HG02678 (cell line): ENCODE results near the gene ACACA.

ENCODE experiments used
- ATAC-seq: cut with Tn5 transposase; IDR thresholded peaks from one replicate; pipeline ENCODE4 v1.9.1; 2021; ENCODE audit warnings: mild to moderate bottlenecking, moderate library complexity; ENCODE audit not compliant: unreplicated experiment

Gene ACACA

GRCh38 chr17:37399265-37399803 lies 7.3 kb downstream of the ACACA start:
- no peak for ATAC-seq

DNA sequence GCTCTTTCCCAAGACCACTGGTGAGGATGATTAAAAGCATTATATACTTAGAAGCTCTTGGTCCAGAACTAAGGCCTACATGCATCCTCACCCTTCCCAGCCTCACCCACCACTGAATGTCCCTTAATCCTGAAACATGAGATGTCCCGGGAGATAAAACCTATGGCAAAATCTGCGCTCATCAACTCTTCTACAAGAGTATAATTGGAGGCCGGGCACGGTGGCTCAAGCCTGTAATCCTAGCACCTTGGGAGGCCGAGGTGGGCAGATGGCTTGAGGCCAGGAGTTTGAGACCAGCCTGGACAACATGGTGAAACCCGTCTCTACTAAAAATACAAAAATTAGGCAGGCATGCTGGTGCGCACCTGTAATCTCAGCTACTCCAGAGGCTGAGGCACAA lies 13.3 kb downstream of the ACACA start:
- no peak for ATAC-seq

DNA sequence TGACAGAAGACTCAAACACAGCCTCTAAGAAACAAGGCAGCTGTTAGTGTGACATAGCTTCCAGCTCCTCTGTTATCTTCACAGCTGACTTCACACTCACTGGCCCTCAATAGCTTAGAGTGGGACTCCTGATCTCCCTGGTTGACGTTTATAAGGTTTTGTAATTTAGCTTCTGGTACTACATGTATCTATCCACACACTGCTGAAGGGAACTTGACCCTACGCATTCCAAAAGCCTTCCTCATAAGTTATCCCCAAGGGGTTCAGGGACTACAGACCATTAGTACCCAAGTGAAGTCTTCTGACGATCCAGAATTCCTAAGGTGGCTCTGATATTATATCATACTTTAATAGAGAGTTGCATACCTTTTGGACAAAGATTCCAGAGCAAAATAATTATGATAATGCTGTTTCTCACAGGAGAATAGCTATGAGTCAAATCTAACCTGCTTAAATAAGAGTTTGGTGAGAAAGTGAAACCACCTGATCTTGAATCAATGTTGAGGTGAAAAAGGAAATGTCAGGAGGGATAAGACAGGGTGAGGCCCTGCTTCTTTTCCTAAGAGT lies 14.5 kb downstream of the ACACA start:
- ATAC-seq: no peak

GRCh38 chr17:37391146-37391545 lies 15.5 kb downstream of the ACACA start:
- ATAC-seq: no peak

DNA sequence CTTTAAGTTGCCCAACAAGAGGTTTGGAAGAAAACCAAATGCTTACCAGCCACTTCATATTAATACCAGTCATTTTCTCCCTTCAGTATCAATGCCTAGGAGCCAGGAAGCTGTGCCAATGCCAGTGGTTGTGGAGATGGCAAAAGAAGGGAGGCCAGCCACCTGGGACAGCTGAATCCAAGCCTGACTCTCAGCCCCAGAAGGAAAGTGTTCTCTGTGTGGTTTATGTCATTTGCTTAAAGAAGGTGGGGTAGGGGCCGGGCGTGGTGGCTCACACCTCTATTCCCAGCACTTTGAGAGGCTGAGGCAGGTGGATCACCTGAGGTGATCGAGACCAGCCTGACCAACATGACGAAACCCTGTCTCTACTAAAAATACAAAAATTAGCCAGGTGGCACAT lies 17.5 kb downstream of the ACACA start:
- no peak for ATAC-seq

- ATAC-seq: no peak
Observed at GRCh38 chr17:37388266-37388665, 18.4 kb downstream of the ACACA start.

DNA sequence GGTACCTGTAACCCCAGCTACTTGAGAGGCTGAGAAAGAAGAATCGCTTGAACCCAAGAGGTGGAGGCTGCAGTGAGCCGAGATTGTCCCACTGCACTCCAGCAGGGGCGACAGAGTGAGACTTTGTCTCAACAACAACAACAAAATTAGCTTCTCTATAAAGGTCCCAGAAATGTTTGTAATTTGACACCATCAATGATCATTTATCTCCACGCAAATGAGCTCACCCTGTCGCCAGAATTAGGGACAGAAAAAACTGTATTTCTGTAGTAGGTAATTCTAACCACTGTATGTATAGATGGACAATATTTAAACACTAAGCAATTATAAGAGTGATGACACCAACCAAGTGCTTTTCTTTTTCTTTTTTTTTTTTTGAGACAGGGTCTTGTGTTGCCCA lies 20.2 kb downstream of the ACACA start:
- no peak for ATAC-seq

GRCh38 chr17:37385474-37385990 lies 21.1 kb downstream of the ACACA start:
- ATAC-seq: no peak

DNA sequence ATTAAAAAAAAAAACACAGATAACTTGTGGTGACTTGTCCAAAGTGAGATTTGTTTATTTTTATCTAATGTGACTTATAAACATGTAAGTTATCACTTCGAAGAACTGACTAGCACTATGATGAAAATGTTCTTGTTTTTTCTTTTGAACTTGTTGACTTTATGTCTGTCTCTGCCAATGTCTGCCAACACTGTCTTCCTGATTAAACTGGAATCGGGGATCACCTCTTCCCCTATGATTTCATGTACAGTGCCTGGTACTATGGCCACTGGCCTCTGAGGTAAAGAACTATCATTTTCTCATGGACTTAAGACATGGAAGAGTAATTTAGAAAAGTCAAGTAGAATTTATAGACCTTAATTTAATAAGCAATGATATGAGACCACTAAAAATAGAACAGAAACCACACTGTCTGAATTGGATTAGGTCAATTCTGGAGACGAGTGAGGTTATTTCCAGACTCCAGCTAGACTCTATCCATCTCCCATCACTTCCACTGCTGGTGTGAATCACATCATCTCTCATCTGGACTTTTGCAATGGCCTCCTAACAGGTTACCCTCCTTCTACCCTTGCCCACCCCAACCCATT lies 22.0 kb downstream of the ACACA start:
- ATAC-seq: no peak

- no peak for ATAC-seq
Observed at GRCh38 chr17:37382056-37382455, 24.6 kb downstream of the ACACA start.

DNA sequence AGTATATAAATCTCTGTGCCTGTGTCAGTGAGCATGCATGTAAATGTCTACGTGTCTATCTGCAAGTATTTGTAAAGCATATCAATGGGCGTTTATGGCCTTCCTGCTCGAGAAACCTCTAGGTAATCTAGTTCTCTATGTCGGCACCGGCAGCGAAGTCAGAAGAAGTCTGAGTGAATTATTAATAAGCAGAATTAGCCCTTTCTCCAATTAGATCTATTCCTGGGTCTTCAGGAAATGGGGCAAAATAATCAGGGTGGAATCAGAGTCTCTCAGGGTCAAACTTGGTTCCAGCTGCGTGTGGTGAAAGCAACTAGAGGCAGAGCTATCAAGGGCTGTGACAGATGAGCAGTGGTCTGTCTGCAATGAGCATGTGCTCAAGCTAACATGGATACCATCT lies 30.9 kb downstream of the ACACA start, which contains the start of gene C17orf78:
Gene C17orf78 (plus strand): TSS at position 280 of the 400 bp plus-strand sequence. CDS start 108 bp downstream, at position 388.
- ATAC-seq: no peak

DNA sequence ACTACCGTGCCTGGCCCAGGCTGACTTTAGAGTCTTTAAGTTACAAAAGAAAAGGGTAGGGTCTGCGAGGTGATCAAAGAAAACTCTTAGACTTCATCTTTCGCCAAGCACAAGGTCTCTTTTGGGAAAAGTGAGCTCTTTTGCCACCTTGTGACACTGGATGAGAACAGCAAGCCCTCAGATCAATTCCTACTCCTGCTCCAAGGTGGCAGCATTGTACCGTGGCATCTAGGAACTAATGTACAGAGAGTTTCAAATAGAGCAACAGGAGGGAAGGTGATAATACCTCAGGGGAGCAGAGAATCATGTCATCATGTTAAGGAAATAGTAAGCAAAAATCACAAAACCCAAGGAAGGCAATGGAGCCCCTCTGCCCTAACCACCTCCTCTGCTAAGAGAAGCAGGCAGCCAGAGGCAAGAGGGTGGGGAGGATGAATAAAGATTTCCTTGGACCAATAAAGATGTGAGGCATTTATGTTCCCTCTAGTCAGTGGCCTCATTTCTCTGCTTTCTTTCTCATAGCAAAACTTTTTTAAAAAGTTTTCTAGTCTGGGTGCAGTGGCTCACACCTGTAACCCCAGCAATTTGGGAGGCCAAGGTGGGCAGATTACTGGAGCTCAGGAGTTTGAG lies 33.0 kb downstream of the ACACA start:
- peak; percentile 72 for ATAC-seq

DNA sequence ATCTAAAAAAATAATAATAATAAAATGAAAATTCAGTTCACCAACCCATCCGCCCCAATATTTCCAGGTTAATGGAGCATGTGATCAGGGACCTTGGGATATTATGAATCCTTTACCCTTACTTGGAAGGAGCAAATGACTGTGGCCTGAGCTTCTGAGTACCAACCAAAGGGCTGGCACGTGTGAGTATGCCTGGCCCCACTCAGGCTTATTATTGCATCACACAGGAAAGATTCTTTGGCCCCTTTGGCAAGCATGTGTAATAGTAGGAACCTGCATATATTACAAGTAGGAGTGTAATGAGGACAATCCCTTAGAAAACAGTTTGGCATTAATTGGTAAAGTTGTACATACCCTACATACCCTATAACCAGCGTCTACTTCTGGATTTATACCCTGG lies 38.1 kb downstream of the ACACA start:
- ATAC-seq: no peak

DNA sequence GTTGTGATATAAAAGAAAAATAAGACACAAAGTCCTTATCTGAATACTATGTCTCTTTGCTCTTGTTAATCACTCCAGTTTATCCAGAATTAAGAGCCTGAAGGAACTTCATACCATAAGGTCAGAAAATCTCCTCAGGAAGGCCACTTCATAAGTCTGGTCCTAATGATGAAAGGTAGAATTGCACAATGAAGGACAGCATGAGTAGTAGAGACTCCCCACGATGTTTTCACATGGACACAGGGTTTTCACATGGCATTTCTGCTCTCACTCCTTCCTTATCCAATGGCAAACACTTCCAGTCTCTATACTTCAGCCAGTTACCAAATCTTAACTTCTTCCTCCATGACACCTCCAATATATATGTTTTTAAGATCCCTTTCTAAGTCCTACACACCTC lies 41.0 kb downstream of the ACACA start:
- ATAC-seq: no peak

DNA sequence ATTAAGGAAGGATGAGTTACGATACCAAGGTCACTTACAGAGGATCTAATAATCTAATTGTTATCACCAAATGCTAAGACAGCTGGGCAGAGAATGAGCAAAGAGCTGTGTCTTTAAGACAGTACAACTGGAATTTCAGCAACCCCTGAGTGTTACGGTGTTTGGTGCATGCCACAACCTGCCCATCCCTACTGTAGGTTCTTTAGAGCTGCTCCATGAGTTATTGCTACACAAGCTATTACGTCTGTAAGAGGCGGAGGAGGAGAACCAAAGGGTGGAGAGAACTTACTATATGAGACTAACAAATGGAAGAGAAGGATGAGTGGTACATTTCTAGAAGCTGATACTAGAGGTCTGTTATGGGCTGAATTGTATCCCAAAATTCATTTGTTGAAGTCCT lies 45.1 kb downstream of the ACACA start:
- ATAC-seq: no peak

GRCh38 chr17:37360632-37361031 lies 46.0 kb downstream of the ACACA start:
- ATAC-seq: no peak

GRCh38 chr17:37359682-37360188 lies 46.9 kb downstream of the ACACA start:
- no peak for ATAC-seq

GRCh38 chr17:37358830-37359681 lies 47.6 kb downstream of the ACACA start:
- peak; percentile 92 for ATAC-seq

DNA sequence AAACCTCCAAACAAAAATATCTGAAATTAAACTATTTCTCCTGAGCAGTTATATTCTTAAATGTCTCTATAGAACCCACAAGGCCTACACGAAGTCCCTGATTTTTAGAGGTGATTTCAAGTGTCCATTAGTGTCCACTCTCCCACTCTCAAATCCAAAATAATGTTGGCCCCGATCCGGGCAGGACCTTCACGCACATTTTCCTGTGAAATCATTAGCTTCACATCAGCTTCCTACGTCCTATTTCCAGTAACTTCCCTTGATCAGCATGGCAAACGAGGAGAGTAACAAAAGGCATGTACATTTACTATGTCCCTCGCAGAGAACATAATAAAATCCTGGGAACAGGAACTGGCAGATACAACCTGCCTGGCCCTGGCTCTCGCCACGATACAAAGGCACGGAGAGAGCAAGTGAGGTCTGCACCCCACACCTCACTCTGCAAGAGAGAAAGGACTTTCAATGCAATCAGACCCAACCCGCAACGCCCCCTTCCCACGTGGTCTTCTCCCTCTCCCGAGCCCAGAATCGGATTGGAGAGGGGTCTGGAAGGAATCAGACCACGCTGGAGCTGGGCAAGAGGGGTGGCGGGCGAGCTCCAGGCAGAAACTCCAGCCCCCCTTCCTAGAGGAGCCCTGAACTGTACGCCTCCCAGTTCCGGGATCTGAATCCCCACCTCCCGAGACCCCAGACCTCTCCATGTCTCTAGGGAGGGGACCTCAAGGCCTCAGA lies 48.4 kb downstream of the ACACA start:
- peak; percentile 16 for ATAC-seq
